Chondrocyte (in vitro differentiated cells): ENCODE results near the gene CCDC83. TPM values are rescaled to one million over a fixed set of nuclear protein-coding genes. Genes with fewer than 3 reads are reported as not detected.

Source experiments
- DNase-seq: peaks from one replicate; pipeline ENCODE4 v3.0.0; 2021; ENCODE audit warnings: mixed read lengths, low spot score
- H3K27ac Mint-ChIP-seq: one replicate; pipeline ENCODE4 v1.8.0; 2021; ENCODE audit warnings: mild to moderate bottlenecking, moderate library complexity, mixed read lengths; ENCODE audit not compliant: unreplicated experiment
- H3K27me3 Mint-ChIP-seq: 2 replicates; pipeline ENCODE4 v1.8.0; 2021; ENCODE audit warnings: low read depth, mixed read lengths
- H3K36me3 Mint-ChIP-seq: 2 replicates; pipeline ENCODE4 v1.8.0; 2021; ENCODE audit warnings: low read depth, mixed read lengths
- H3K4me1 Mint-ChIP-seq: 2 replicates; pipeline ENCODE4 v1.8.0; 2021; ENCODE audit warnings: low read depth, mild to moderate bottlenecking, mixed read lengths
- H3K4me3 Mint-ChIP-seq: one replicate; pipeline ENCODE4 v1.8.0; 2021; ENCODE audit warnings: mild to moderate bottlenecking, moderate library complexity, mixed read lengths; ENCODE audit not compliant: unreplicated experiment
- H3K9me3 Mint-ChIP-seq: 2 replicates; pipeline ENCODE4 v1.8.0; 2021; ENCODE audit warnings: low read depth, mixed read lengths
- CTCF ChIP-seq: fragments of 200-600 bp; sonication (generic); IDR thresholded peaks from 2 replicates; pipeline ENCODE4 v1.5.0; 2021; ENCODE audit warnings: antibody characterized with exemption, mild to moderate bottlenecking, moderate library complexity
- total RNA-seq: library from RNA; stranded (reverse); gene quantifications from 3 replicates; pipeline ENCODE4 v1.2.1, GENCODE V29; 2021

CCDC83 gene
- total RNA-seq, 1 donor from 2014 or later = not detected

DNA sequence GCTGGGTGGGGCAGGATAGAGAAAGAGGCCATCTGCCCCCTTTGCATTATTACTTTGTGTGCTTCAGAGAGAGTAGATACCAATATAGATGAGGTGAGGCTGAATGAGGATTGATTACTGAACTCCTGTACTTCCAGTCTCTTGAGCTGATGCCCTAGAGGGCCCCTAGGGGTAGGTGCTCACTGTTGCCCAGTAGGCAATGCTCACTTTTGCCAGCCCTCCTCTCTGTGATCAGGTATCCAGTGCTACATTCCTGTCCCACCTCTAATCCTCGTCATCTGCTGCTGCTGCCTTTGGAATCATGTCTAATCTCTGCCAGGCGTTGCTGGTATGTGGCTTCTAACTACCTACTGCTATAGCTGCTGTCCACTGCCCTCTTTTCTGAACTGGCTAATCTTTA is 57.2 kb downstream of the CCDC83 start:
- H3K4me3 Mint-ChIP-seq = no peak overlapping the region
- H3K36me3 Mint-ChIP-seq = peaks cover 1% of the 10 kb centered on the region
- no peaks in the 10 kb centered on the region for H3K4me1 Mint-ChIP-seq
- no peak overlapping the region for H3K27ac Mint-ChIP-seq
- DNase-seq = no peak
- H3K27me3 Mint-ChIP-seq = no peaks in the 10 kb centered on the region
- peaks cover 9% of the 10 kb centered on the region for H3K9me3 Mint-ChIP-seq
- no peak for TF ChIP-seq CTCF

- no peak for DNase-seq
- H3K27me3 Mint-ChIP-seq = no peaks in the 10 kb centered on the region
- H3K27ac Mint-ChIP-seq = no peak overlapping the region
- peaks cover 9% of the 10 kb centered on the region for H3K9me3 Mint-ChIP-seq
- H3K4me1 Mint-ChIP-seq = no peaks in the 10 kb centered on the region
- peaks cover 1% of the 10 kb centered on the region for H3K36me3 Mint-ChIP-seq
- no peak overlapping the region for H3K4me3 Mint-ChIP-seq
- TF ChIP-seq CTCF = no peak
Observed at GRCh38 chr11:85913513-85913912, 58.3 kb downstream of the CCDC83 start.

DNA sequence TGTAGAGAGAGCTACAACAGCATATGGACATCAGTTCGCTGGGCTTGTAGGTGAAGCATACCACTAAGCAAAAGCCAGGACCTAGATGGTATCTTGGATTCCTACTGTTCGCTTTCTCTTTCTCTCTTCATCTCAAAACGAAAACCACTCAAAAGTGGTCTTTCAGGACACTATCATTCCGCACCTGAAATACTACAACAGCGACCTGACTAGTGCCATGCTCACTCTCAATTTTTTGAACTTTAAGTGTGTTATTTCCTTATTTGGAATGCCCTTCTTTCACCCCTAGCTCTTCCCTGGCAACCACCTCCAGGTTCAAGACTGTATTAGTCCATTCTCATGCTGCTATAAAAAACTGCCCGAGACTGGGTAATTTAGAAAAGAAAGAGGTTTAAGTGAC is 59.2 kb downstream of the CCDC83 start:
- no peaks in the 10 kb centered on the region for H3K27me3 Mint-ChIP-seq
- H3K9me3 Mint-ChIP-seq = peaks cover 9% of the 10 kb centered on the region
- H3K4me1 Mint-ChIP-seq = peaks cover 5% of the 10 kb centered on the region
- TF ChIP-seq CTCF = no peak
- no peak overlapping the region for H3K4me3 Mint-ChIP-seq
- H3K27ac Mint-ChIP-seq = no peak overlapping the region
- H3K36me3 Mint-ChIP-seq = peaks cover 1% of the 10 kb centered on the region
- DNase-seq = no peak

- Mint-ChIP-seq H3K27me3 (peaks cover 1% of the 10 kb centered on the region), H3K4me3 (no peak overlapping the region), H3K9me3 (peaks cover 9% of the 10 kb centered on the region), H3K36me3 (no peaks in the 10 kb centered on the region), H3K4me1 (peaks cover 6% of the 10 kb centered on the region), H3K27ac (no peak overlapping the region)
- DNase-seq = no peak
- TF ChIP-seq CTCF = no peak
Observed at GRCh38 chr11:85918910-85919794, 64.0 kb downstream of the CCDC83 start.

GRCh38 chr11:85922367-85922766 is 67.2 kb downstream of the CCDC83 start:
- H3K27me3 Mint-ChIP-seq = peaks cover 7% of the 10 kb centered on the region
- H3K4me1 Mint-ChIP-seq = peaks cover 6% of the 10 kb centered on the region
- peaks cover 3% of the 10 kb centered on the region for H3K36me3 Mint-ChIP-seq
- no peak for TF ChIP-seq CTCF
- no peak overlapping the region for H3K27ac Mint-ChIP-seq
- H3K9me3 Mint-ChIP-seq = peaks cover 2% of the 10 kb centered on the region
- no peak overlapping the region for H3K4me3 Mint-ChIP-seq
- DNase-seq = no peak
